HG03575 (cell line): ENCODE data around the gene REG3G.
"Not testable (repeated sequence)": the region's sequence is repeated elsewhere in the genome, so short reads cannot be mapped to it uniquely, and the experiment has no call there.

Experiments
- ATAC-seq: cut with Tn5 transposase; IDR thresholded peaks from one replicate; pipeline ENCODE4 v1.9.1; 2021; ENCODE audit not compliant: unreplicated experiment, insufficient number of reproducible peaks, low FRiP score; ENCODE audit errors: extremely low read depth

The REG3G gene

DNA sequence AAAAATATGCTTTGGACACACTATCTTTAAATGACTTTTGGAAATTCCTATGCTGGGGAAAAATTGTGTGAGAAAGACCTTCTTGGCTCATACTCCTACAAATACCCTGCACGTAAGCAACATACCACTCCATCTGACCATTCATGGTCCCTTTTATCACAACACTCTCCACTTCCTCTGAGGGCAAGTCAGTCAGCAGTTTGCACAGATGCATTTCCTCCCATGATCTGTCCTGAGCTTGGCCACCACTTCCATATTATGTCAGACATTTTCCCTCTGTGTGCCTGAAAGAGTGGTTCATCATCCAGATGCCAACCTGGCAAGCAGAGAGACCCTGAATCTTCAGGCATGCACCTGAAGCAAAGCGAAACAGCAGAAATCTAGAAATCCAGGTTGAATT lies 16.1 kb upstream of the REG3G start:
- no peak for ATAC-seq

- no peak for ATAC-seq
These were observed 14.0 kb upstream of the REG3G start for GRCh38 chr2:79011496-79011895.

GRCh38 chr2:79013629-79014028 lies 11.9 kb upstream of the REG3G start:
- no peak for ATAC-seq

GRCh38 chr2:79016342-79016741 lies 9.2 kb upstream of the REG3G start:
- no peak for ATAC-seq

GRCh38 chr2:79026061-79026460 lies 559 bp downstream of the REG3G start:
- ATAC-seq, result no peak

- ATAC-seq, result no peak
These were observed 14.4 kb downstream of the REG3G start for GRCh38 chr2:79039944-79040343.

GRCh38 chr2:79041032-79041448 lies 15.5 kb downstream of the REG3G start:
- no peak for ATAC-seq

GRCh38 chr2:79053486-79053885 lies 28.0 kb downstream of the REG3G start:
- not testable (repeated sequence) for ATAC-seq

GRCh38 chr2:79054769-79055168 lies 29.3 kb downstream of the REG3G start:
- ATAC-seq, result not testable (repeated sequence)

- ATAC-seq, result no peak
These were observed 39.7 kb downstream of the REG3G start for GRCh38 chr2:79065201-79065600.

- no peak for ATAC-seq
These were observed 45.6 kb downstream of the REG3G start for GRCh38 chr2:79071078-79071477.
